GM20000 (cell line): ENCODE results near the gene CA6.
"Not testable (repeated sequence)": the region's sequence is repeated elsewhere in the genome, so short reads cannot be mapped to it uniquely, and the experiment has no call there.

Experiments used
- DNase-seq: peaks from one replicate; pipeline ENCODE4 v3.0.0; 2012; ENCODE audit warnings: low spot score
- TF ChIP-seq, protein P1 (sequence below): IDR thresholded peaks from 2 replicates; pipeline ENCODE4 v1.5.1; 2012; ENCODE audit warnings: mild to moderate bottlenecking, control low read depth; ENCODE audit errors: extremely low read depth, missing control alignments

CA6 gene

DNA sequence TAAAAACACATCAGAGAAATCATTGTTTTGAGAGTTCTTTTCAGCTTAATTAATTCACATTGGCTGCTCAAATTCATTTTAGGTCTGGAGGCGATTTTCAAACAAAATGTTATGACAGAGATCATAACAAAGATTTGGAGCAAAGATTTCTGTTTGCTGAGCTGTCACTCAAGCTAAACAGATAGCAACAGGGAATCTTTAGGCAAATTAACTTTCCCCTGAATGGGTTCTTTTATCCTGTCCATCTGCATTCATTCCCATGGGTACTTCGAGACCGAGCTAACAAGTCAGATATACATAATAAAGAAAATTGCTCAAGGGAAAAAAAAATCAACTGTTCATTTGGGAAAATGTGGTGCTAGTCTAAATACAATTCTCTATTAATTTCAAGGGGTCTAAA, 30.2 kb upstream of the CA6 start:
- DNase-seq, result no peak
- TF ChIP-seq, protein P1, sequence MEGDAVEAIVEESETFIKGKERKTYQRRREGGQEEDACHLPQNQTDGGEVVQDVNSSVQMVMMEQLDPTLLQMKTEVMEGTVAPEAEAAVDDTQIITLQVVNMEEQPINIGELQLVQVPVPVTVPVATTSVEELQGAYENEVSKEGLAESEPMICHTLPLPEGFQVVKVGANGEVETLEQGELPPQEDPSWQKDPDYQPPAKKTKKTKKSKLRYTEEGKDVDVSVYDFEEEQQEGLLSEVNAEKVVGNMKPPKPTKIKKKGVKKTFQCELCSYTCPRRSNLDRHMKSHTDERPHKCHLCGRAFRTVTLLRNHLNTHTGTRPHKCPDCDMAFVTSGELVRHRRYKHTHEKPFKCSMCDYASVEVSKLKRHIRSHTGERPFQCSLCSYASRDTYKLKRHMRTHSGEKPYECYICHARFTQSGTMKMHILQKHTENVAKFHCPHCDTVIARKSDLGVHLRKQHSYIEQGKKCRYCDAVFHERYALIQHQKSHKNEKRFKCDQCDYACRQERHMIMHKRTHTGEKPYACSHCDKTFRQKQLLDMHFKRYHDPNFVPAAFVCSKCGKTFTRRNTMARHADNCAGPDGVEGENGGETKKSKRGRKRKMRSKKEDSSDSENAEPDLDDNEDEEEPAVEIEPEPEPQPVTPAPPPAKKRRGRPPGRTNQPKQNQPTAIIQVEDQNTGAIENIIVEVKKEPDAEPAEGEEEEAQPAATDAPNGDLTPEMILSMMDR, result no peak

GRCh38 chr1:8917536-8917935, 28.1 kb upstream of the CA6 start:
- not testable (repeated sequence) for DNase-seq

- TF ChIP-seq, protein P1, result no peak
- DNase-seq, result no peak
Observed at GRCh38 chr1:8922962-8923361, 22.7 kb upstream of the CA6 start.

DNA sequence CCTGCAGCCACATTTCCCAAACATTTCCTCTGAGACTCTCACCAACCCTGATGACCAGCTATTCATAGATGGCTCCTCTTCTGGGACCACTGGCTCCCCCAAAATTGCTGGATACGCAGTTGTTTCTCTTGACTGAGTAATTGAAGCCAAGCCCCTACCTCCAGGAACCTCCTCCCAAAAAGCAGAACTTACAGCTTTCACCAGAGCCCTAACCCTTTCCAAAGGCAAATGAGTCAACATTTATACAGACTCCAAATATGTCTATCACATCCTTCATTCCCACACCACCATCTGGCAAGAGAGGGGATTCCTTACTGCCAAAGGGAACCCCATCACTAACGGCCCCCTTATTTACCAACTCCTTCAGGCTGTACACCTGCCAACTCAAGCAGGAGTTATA, 20.3 kb upstream of the CA6 start:
- no peak for DNase-seq
- TF ChIP-seq, protein P1, result no peak

DNA sequence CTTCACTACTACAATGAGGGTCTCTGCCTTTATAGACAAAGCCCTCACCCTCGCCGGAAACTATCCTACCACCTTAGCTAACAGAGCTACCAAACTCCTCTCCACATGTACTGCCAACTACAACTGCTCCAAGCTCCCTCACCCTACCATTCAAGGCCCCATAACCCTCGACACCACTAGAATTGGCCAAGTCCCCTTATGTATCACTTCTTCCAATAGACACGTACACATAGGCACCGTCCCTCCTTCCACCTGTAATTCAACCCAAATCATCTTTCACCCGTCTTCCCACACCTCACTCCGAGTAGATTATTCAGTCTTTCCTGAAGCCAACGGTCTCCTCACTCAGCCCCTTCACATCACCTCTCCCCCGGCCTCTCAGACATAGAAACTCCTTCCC, 19.7 kb upstream of the CA6 start:
- TF ChIP-seq, protein P1, result no peak

GRCh38 chr1:8926707-8927694, 18.7 kb upstream of the CA6 start:
- no peak for DNase-seq
- TF ChIP-seq, protein P1, result no peak

More for the DNA sequence above, 19.7 kb upstream of the CA6 start:
- no peak for DNase-seq

- TF ChIP-seq, protein P1, result no peak
- no peak for DNase-seq
Observed at GRCh38 chr1:8930116-8930515, 15.6 kb upstream of the CA6 start.

DNA sequence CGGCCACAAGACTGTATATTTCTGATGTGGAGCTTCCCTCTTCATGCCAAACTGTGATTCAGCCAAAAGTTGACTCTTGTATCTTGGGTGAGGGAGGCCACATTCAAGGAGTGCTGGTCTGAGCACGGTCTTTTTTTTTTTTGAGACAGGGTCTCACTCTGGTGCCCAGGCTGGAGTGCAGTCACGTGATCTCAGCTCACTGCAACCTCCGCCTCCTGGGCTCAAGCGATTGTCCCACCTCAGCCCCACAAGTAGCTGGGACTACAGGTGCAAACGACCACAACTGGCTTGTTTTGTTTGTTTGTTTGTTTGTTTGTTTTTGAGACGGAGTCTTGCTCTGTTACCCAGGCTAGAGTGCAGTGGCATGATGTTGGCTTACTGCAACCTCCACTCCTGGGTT, 8.6 kb upstream of the CA6 start:
- not testable (repeated sequence) for DNase-seq
